GM10248 (cell line): ENCODE data around the gene C16orf74.

Experiments
- CTCF ChIA-PET: fragments of 300-600 bp; sonication (Branson Sonifier 250); formaldehyde crosslinking; extraction: SDS; loops from one replicate; lab custom pipeline; 2021; ENCODE audit warnings: antibody characterized with exemption; lab: Yijun Ruan, JAX
- POLR2A ChIA-PET: fragments of 350-650 bp; sonication (Branson Sonifier 250); formaldehyde crosslinking; extraction: SDS; loops from one replicate; lab custom pipeline; 2020; ENCODE audit warnings: antibody characterized with exemption; lab: Yijun Ruan, JAX
- DNase-seq: peaks from one replicate; pipeline ENCODE4 v3.0.0; 2012; ENCODE audit errors: extremely low spot score
- TF ChIP-seq, protein P1 (sequence below): IDR thresholded peaks from 2 replicates; pipeline ENCODE4 v1.5.1; 2012; ENCODE audit warnings: mild to moderate bottlenecking, low read depth; ENCODE audit errors: extremely low read depth, missing control alignments, control extremely low read depth

The C16orf74 gene

DNA sequence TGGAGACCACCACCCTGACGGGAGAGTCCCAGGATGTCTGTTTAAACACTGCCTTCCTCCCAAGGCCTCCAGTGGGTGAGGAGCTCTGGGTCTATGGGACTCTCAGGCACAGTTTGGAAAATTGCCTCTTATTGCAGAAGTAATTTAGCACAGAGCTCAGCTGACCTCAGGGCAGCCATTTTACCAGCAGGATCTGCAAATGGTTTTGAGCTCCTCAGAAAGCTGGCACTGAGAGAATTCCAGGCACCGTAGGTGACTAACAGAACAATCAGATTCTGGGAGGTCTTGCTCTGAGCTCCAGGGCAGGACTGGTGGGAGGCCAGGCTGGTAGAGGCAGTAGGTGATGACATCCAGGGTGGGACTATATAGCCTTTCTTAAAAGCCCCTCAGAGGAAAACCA lies 17.3 kb upstream of the C16orf74 start:
- CTCF ChIA-PET, result interaction anchor here (1.0 to 1.1 kb wide), 2 partner anchors 20 to 79 kb away, joined by 3 read pairs; partner anchors contain the start of gene GINS2
- DNase-seq, result no peak
- POLR2A ChIA-PET, result no interaction called here
- TF ChIP-seq, protein P1, sequence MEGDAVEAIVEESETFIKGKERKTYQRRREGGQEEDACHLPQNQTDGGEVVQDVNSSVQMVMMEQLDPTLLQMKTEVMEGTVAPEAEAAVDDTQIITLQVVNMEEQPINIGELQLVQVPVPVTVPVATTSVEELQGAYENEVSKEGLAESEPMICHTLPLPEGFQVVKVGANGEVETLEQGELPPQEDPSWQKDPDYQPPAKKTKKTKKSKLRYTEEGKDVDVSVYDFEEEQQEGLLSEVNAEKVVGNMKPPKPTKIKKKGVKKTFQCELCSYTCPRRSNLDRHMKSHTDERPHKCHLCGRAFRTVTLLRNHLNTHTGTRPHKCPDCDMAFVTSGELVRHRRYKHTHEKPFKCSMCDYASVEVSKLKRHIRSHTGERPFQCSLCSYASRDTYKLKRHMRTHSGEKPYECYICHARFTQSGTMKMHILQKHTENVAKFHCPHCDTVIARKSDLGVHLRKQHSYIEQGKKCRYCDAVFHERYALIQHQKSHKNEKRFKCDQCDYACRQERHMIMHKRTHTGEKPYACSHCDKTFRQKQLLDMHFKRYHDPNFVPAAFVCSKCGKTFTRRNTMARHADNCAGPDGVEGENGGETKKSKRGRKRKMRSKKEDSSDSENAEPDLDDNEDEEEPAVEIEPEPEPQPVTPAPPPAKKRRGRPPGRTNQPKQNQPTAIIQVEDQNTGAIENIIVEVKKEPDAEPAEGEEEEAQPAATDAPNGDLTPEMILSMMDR, result no peak

DNA sequence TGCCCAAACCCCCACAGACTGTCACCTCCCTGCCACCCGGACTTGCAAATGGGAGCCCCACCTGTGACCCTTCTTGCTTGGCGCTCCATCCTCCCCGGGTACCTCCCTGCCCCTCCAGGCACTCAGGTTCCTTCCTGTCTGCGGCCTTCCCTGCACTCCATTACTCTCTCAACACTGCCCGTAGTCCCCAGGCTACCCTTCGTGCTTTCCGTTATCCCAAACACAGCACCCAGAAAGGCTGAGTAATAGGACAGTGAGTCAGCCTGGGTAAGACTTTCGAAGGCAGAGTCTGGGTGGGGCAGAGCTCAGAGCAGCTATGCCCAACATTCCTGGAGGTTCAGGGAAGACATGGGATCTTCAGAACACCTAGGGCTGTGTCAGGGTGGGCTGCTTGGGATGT lies 16.6 kb upstream of the C16orf74 start:
- ChIA-PET CTCF (interaction anchor here (1.1 kb wide), 1 partner anchor 79 kb away, joined by 3 read pairs; the partner anchor contains the start of gene GINS2), POLR2A (no interaction called here)
- TF ChIP-seq, protein P1, result no peak
- DNase-seq, result no peak

DNA sequence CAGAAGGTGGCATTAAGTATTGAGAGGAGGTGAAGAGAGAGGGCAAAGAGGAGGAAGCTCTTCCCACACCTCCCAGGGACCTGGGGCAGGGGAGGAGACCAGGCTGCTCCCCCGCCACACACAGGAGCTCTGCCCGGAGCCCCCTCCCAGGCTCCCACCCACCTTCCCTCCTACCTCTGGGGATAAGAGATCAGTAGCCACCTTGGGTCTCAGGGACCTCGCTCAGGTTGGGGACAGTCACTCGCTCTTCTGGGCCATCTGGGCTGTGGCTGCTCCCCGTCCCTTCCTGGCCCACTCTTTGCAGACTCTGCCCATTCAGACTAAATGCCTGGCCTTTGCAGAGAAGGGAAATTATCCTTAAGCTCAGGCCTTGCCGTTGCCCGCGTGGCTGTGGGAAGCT lies 14.9 kb upstream of the C16orf74 start:
- TF ChIP-seq, protein P1, result no peak
- no peak for DNase-seq
- ChIA-PET POLR2A (no interaction called here), CTCF (interaction anchor here (1.3 kb wide), 1 partner anchor 49 kb away, joined by 3 read pairs; no protein-coding TSS in a partner anchor)

DNA sequence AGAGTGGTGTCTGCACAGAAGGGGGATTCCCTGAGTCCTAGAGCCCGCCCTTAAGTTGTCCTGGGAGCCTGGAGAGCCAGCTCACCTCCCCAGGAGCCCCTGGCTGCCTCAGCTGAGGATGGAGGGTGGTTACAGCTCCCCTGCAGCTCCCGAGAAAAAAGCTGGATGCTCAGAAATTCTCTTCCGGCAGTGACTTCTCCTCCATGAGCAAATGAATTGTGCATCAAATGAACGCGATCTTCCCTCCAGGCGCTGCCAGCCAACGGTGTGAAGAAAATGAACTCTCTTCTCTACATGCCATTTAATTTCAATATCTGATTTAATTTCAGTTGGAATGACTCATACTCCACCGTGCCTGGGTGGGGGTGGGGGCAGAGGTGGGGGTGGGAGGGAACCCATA lies 14.3 kb upstream of the C16orf74 start:
- TF ChIP-seq, protein P1, result no peak
- ChIA-PET POLR2A (no interaction called here), CTCF (no interaction called here)
- DNase-seq, result no peak

DNA sequence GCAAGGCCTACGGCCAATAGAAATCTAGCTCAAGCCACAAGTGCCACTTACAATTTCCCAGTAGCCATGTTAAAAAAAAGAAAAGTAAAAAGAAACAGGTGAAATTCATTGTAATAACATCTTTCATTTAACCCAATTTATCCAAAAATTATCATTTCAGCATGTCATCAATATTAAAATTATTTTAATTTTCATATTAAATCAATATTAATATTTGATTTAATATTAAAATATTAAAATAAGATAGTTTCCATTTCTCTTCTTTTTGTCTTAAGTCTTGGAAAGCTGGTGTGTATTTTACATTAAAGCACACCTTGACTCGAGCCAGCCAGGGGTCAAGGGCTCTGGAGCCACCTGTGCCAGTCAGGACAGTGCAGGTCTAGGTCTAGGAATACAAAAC lies 12.7 kb upstream of the C16orf74 start:
- TF ChIP-seq, protein P1, result no peak
- DNase-seq, result no peak
- ChIA-PET POLR2A (no interaction called here), CTCF (no interaction called here)

DNA sequence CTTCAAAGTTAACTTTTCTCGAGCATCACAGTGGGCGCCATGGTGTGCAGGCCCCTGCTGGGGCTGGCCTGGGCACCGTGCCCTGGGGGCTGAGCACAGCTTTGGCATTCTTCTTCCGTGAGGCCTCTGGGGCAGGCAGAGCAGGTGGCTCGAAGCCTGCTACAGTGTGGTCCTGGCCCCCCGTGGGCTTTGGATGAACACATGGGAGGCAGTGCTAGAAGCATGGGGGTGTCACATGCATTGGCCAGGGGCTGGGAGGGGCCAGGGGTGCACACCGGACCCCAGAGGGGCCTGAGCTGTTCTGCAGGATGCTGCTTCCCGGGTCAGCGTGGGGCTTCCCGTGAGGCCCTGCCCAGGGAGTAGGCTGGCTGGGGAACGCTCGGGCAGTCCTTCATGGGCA lies 12.1 kb upstream of the C16orf74 start:
- DNase-seq, result no peak
- CTCF ChIA-PET, result interaction anchor here (5.0 kb wide), 1 partner anchor 104 kb away, joined by 33 read pairs; no protein-coding TSS in a partner anchor
- TF ChIP-seq, protein P1, result no peak
- POLR2A ChIA-PET, result no interaction called here
